HG03066 (cell line): ENCODE results near the gene OR2V2.
A peak's percentile ranks its signal among the peaks of the same experiment; 100 is the strongest.
"Not testable (repeated sequence)": the region's sequence is repeated elsewhere in the genome, so short reads cannot be mapped to it uniquely, and the experiment has no call there.

Experiments
- ATAC-seq: cut with Tn5 transposase; IDR thresholded peaks from one replicate; pipeline ENCODE4 v1.9.1; 2021; ENCODE audit warnings: low read depth; ENCODE audit not compliant: unreplicated experiment

OR2V2 gene

GRCh38 chr5:181166812-181167733, 19.7 kb downstream of the OR2V2 start:
- no peak for ATAC-seq

GRCh38 chr5:181167814-181168488, 20.6 kb downstream of the OR2V2 start:
- no peak for ATAC-seq

GRCh38 chr5:181168595-181169118, 21.3 kb downstream of the OR2V2 start:
- no peak for ATAC-seq

GRCh38 chr5:181169459-181170236, 22.3 kb downstream of the OR2V2 start:
- ATAC-seq = not testable (repeated sequence)

GRCh38 chr5:181170237-181170825, 22.9 kb downstream of the OR2V2 start:
- ATAC-seq = no peak

GRCh38 chr5:181170996-181171395, 23.6 kb downstream of the OR2V2 start:
- ATAC-seq = no peak

- no peak for ATAC-seq
These were observed 24.4 kb downstream of the OR2V2 start for GRCh38 chr5:181171782-181172181.

- peak; percentile 49 for ATAC-seq
These were observed 25.6 kb downstream of the OR2V2 start for GRCh38 chr5:181173027-181173419.

GRCh38 chr5:181173420-181174342, 26.3 kb downstream of the OR2V2 start:
- peak; percentile 52 for ATAC-seq

- no peak for ATAC-seq
These were observed 29.0 kb downstream of the OR2V2 start for GRCh38 chr5:181176254-181176952.

- not testable (repeated sequence) for ATAC-seq
These were observed 30.2 kb downstream of the OR2V2 start for GRCh38 chr5:181177559-181177958.

- ATAC-seq = peak; percentile 50
These were observed 34.5 kb downstream of the OR2V2 start for GRCh38 chr5:181181650-181182565.

GRCh38 chr5:181182651-181183050, 35.3 kb downstream of the OR2V2 start:
- no peak for ATAC-seq

GRCh38 chr5:181184845-181185216, 37.4 kb downstream of the OR2V2 start:
- ATAC-seq = no peak

GRCh38 chr5:181185560-181185959, 38.2 kb downstream of the OR2V2 start:
- no peak for ATAC-seq

GRCh38 chr5:181186022-181186421, 38.6 kb downstream of the OR2V2 start:
- no peak for ATAC-seq

GRCh38 chr5:181186986-181187499, 39.7 kb downstream of the OR2V2 start:
- no peak for ATAC-seq
